GM12872 (cell line): ENCODE measurements around the gene ANKRD63.

Experiments used
- CTCF ChIP-seq: IDR thresholded peaks from 3 replicates; pipeline ENCODE4 v1.5.1; 2011; ENCODE audit warnings: low read depth, mild to moderate bottlenecking, low read length, moderate library complexity; ENCODE audit not compliant: insufficient read depth

Gene ANKRD63

GRCh38 chr15:40280260-40281056, 2.4 kb downstream of the ANKRD63 start:
- TF ChIP-seq CTCF, result no peak

GRCh38 chr15:40279437-40280141, 3.3 kb downstream of the ANKRD63 start:
- peak; percentile 94 for TF ChIP-seq CTCF

- TF ChIP-seq CTCF, result no peak
Observed at GRCh38 chr15:40278026-40278425, 4.8 kb downstream of the ANKRD63 start.

- TF ChIP-seq CTCF, result no peak
Observed at GRCh38 chr15:40277471-40277870, 5.4 kb downstream of the ANKRD63 start.

- TF ChIP-seq CTCF, result no peak
Observed at GRCh38 chr15:40276927-40277326, 5.9 kb downstream of the ANKRD63 start.

- TF ChIP-seq CTCF, result no peak
Observed at GRCh38 chr15:40275954-40276353, 6.9 kb downstream of the ANKRD63 start.

- TF ChIP-seq CTCF, result no peak
Observed at GRCh38 chr15:40275523-40275922, 7.3 kb downstream of the ANKRD63 start.
